Caco-2 (cell line): Measurements from ENCODE around the gene PARD3B. TPM values are rescaled to one million over a fixed set of nuclear protein-coding genes. Genes with fewer than 3 reads are reported as not detected.
A peak's percentile ranks its signal among the peaks of the same experiment; 100 is the strongest.

Source experiments
- BruUV-seq: library from RNA; stranded (reverse); fragments of 400-500 nt; replicated peaks from 2 replicates; lab custom pipeline; 2021; lab: Mats Ljungman, UMichigan
- CTCF ChIA-PET: fragments of 300-600 bp; sonication (Branson Sonifier 250); formaldehyde crosslinking; loops from one replicate; lab custom pipeline; 2022; ENCODE audit warnings: antibody characterized with exemption; lab: Charles Lee
- POLR2A ChIA-PET: fragments of 300-600 bp; sonication (Branson Sonifier 250); formaldehyde crosslinking; loops from one replicate; lab custom pipeline; 2022; ENCODE audit warnings: antibody characterized with exemption; lab: Charles Lee
- DNase-seq, 2 experiments: peaks; one replicate each; pipeline versions ENCODE4 v3.0.0 to v3.0.0-alpha.2; 2020 to 2022
- H3K27me3 ChIP-seq: replicated peaks from 2 replicates; pipeline ENCODE4 v1.6.0; 2011; ENCODE audit warnings: low read length; ENCODE audit not compliant: control insufficient read depth, insufficient read depth
- H3K36me3 ChIP-seq: 2 replicates; pipeline ENCODE4 v1.5.1; 2011; ENCODE audit warnings: low read length; ENCODE audit not compliant: control insufficient read depth, insufficient read depth
- H3K4me1 ChIP-seq: fragments of 250-450 bp; sonication (Bioruptor Pico); 2 replicates; pipeline ENCODE4 v1.5.1; 2020; ENCODE audit warnings: mild to moderate bottlenecking
- H3K4me3 ChIP-seq: 2 replicates; pipeline ENCODE4 v1.5.1; 2011; ENCODE audit warnings: low read depth, mild to moderate bottlenecking, control low read depth, low read length
- H3K9me3 ChIP-seq: fragments of 250-450 bp; sonication (Bioruptor Pico); 2 replicates; pipeline ENCODE4 v1.5.1; 2020; ENCODE audit warnings: mild to moderate bottlenecking, moderate library complexity
- H3K27ac Mint-ChIP-seq: one replicate; pipeline ENCODE4 v1.8.0; 2022; ENCODE audit warnings: mixed read lengths; ENCODE audit not compliant: unreplicated experiment
- H3K27me3 Mint-ChIP-seq: one replicate; pipeline ENCODE4 v1.8.0; 2022; ENCODE audit warnings: mixed read lengths; ENCODE audit not compliant: insufficient read depth, unreplicated experiment
- H3K36me3 Mint-ChIP-seq: one replicate; pipeline ENCODE4 v1.8.0; 2022; ENCODE audit warnings: mild to moderate bottlenecking, mixed read lengths; ENCODE audit not compliant: insufficient read depth, unreplicated experiment
- H3K4me1 Mint-ChIP-seq: one replicate; pipeline ENCODE4 v1.8.0; 2022; ENCODE audit warnings: low read depth, mixed read lengths; ENCODE audit not compliant: unreplicated experiment
- H3K4me3 Mint-ChIP-seq: one replicate; pipeline ENCODE4 v1.8.0; 2022; ENCODE audit warnings: mild to moderate bottlenecking, moderate library complexity, mixed read lengths; ENCODE audit not compliant: unreplicated experiment
- H3K9me3 Mint-ChIP-seq: one replicate; pipeline ENCODE4 v1.8.0; 2022; ENCODE audit warnings: mixed read lengths; ENCODE audit not compliant: unreplicated experiment
- CTCF ChIP-seq, 2 experiments: fragments of 200-600 bp in 1 of 2; IDR thresholded peaks; 1 replicate in 1 of 2; 2 replicates in 1 of 2; pipeline versions ENCODE4 v1.5.1 to v1.8.0; 2011 to 2022; ENCODE audit warnings: antibody characterized with exemption in 1 of 2, control low read depth in 1 of 2, inconsistent platforms in 1 of 2, low read depth in 1 of 2, low read length in 1 of 2, mild to moderate bottlenecking in 1 of 2, moderate library complexity in 1 of 2; ENCODE audit not compliant: insufficient read depth in 1 of 2, severe bottlenecking in 1 of 2, unreplicated experiment in 1 of 2
- intact Hi-C: fragments of 100-400 bp; cut with micrococcal nuclease; formaldehyde crosslinking; loops from one replicate; pipeline ENCODE4 v1.10.0; 2022; ENCODE audit not compliant: unreplicated experiment
- total RNA-seq: library from RNA; stranded (reverse); gene quantifications from 2 replicates; pipeline ENCODE4 v1.2.3, GENCODE V29; 2022

PARD3B gene
- total RNA-seq, 1 experiment from 2014 or later = 68.9 TPM

GRCh38 chr2:205474741-205475415 lies 929.6 kb downstream of the PARD3B start:
- DNase-seq = no peak
- intact Hi-C loops = loop anchor here (5.0 kb wide), 1 partner anchor 53 kb away; no protein-coding TSS in a partner anchor
- H3K36me3 Mint-ChIP-seq = no peaks in the 10 kb centered on the region
- ChIA-PET CTCF (no interaction called here), POLR2A (interaction anchor here (0.6 kb wide), 1 partner anchor 109 kb away, joined by 3 read pairs; no protein-coding TSS in a partner anchor)
- no peak overlapping the region for H3K4me3 Mint-ChIP-seq
- Histone ChIP-seq H3K4me1 (peaks cover 21% of the 10 kb centered on the region), H3K36me3 (no peaks in the 10 kb centered on the region), H3K27me3 (no peaks in the 10 kb centered on the region), H3K9me3 (no peaks in the 10 kb centered on the region), H3K4me3 (no peak overlapping the region)
- peaks cover 14% of the 10 kb centered on the region for H3K4me1 Mint-ChIP-seq
- no TSS peak for BruUV-seq
- H3K27me3 Mint-ChIP-seq = no peaks in the 10 kb centered on the region
- TF ChIP-seq CTCF (IDR thresholded peaks at IDR 0.05; ENCODE audit: insufficient read depth in 1 of 2, low read depth in 1 of 2, low read length in 1 of 2, severe bottlenecking in 1 of 2, unreplicated experiment in 1 of 2) = no peak
- no peak overlapping the region for H3K27ac Mint-ChIP-seq
- H3K9me3 Mint-ChIP-seq = peaks cover 6% of the 10 kb centered on the region

- Histone ChIP-seq H3K4me3 (no peak overlapping the region), H3K9me3 (no peaks in the 10 kb centered on the region), H3K36me3 (no peaks in the 10 kb centered on the region), H3K27me3 (no peaks in the 10 kb centered on the region), H3K4me1 (peaks cover 21% of the 10 kb centered on the region)
- H3K36me3 Mint-ChIP-seq = no peaks in the 10 kb centered on the region
- POLR2A ChIA-PET = no interaction called here
- H3K9me3 Mint-ChIP-seq = peaks cover 6% of the 10 kb centered on the region
- no peak for TF ChIP-seq CTCF (IDR thresholded peaks at IDR 0.05; ENCODE audit: insufficient read depth in 1 of 2, low read depth in 1 of 2, low read length in 1 of 2, severe bottlenecking in 1 of 2, unreplicated experiment in 1 of 2)
- H3K4me3 Mint-ChIP-seq = no peak overlapping the region
- DNase-seq = no peak
- no peak overlapping the region for H3K27ac Mint-ChIP-seq
- CTCF ChIA-PET = no interaction called here
- no peaks in the 10 kb centered on the region for H3K27me3 Mint-ChIP-seq
- no TSS peak for BruUV-seq
- intact Hi-C loops = loop anchor here (5.0 kb wide), 1 partner anchor 53 kb away; no protein-coding TSS in a partner anchor
- H3K4me1 Mint-ChIP-seq = peaks cover 14% of the 10 kb centered on the region
Observed at GRCh38 chr2:205475416-205475768, 930.1 kb downstream of the PARD3B start.

- no peaks in the 10 kb centered on the region for H3K36me3 ChIP-seq
- intact Hi-C loops = loop anchor here (1.0 to 5.0 kb wide), 3 partner anchors 28 to 119 kb away; no protein-coding TSS in a partner anchor
- no peak for TF ChIP-seq CTCF (IDR thresholded peaks at IDR 0.05; ENCODE audit: insufficient read depth in 1 of 2, low read depth in 1 of 2, low read length in 1 of 2, severe bottlenecking in 1 of 2, unreplicated experiment in 1 of 2)
- no peaks in the 10 kb centered on the region for H3K27me3 ChIP-seq
- H3K4me1 Mint-ChIP-seq = peaks cover 14% of the 10 kb centered on the region
- DNase-seq = peak; percentile 36 to 37
- H3K4me3 Mint-ChIP-seq = peak overlapping the region; percentile 16
- peaks cover 30% of the 10 kb centered on the region for H3K4me1 ChIP-seq
- peak overlapping the region; percentile 41 for H3K27ac Mint-ChIP-seq
- CTCF ChIA-PET = interaction anchor here (0.7 kb wide), 1 partner anchor 32 kb away, joined by 3 read pairs; no protein-coding TSS in a partner anchor
- no peaks in the 10 kb centered on the region for H3K36me3 Mint-ChIP-seq
- peaks cover 6% of the 10 kb centered on the region for H3K9me3 Mint-ChIP-seq
- H3K27me3 Mint-ChIP-seq = no peaks in the 10 kb centered on the region
- POLR2A ChIA-PET = no interaction called here
- H3K4me3 ChIP-seq = no peak overlapping the region
- H3K9me3 ChIP-seq = no peaks in the 10 kb centered on the region
- BruUV-seq = no TSS peak
Observed at GRCh38 chr2:205477016-205477705, 931.9 kb downstream of the PARD3B start.
